ENCODE measurements around the gene RRP8.
A peak's percentile ranks its signal among the peaks of the same experiment; 100 is the strongest.

RRP8 gene

DNA sequence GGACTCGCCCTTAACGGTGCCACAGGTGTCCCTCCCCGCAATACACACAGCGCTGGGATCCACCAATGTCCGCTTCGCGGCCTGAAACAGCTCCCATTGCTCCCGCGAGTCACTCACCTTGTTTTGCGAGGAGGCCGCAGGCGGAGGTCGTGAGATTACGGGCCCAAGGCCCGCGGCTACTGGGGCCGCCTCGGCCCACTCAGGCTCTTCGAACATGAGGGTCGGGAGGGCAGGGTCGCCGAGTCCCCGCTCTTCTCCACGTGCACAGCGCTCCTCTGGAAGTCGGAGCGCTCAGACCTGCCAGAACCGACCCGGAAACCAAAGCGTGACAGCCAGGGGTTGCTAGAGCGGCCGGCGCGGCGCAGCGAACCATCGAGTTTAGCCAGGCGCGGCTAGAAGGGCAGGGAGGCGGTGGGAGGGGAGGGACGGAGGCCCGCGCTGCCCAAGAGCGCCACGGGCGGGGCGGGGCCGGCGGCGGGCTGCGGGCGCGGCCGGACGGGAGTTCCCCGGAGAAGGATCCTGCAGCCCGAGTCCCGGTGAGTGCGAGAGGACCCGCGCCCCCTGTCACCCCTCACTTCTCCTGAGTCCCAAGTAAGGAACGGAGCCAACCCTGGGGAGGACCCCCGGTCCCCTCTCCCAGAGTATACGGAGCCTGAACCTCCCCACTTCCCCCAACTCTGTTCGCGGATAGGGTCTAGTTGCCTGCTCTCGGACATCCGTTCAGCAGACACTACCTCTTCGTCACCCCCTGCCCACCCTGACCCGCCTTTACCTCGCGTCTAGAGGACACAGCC lies at the start of gene RRP8, which contains the start of gene ILK:
Gene RRP8, minus strand, starts transcription at position 330 of the 794 bp plus-strand sequence. Its CDS starts 114 bp downstream, at position 216.
Gene ILK, plus strand, starts transcription at position 488 of the 794 bp plus-strand sequence. CDS start 498 bp downstream, outside the sequence.
- peak; percentile 94 for DNase-seq (ENCODE audit: low spot score)

DNA sequence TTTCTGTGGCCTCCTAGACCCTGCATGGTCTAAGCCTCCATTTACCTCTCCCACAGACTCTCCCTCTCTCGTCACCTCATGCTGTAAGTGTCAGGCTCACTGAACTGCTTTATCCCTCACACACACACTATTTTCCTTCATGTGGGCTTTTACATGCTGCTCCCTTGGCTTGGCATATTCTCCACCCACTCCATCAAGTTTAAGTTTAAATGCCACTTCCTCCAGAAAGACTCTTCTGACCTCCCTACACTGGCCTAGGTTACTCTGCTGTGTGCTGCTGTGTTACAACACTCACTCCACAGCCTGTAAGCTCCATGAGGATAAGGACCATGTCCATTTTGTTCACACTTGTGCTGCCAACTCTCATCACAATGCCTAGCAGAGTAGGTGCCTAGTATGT lies 49.7 kb upstream of the RRP8 start:
- no peak for DNase-seq (ENCODE audit: low spot score)

DNA sequence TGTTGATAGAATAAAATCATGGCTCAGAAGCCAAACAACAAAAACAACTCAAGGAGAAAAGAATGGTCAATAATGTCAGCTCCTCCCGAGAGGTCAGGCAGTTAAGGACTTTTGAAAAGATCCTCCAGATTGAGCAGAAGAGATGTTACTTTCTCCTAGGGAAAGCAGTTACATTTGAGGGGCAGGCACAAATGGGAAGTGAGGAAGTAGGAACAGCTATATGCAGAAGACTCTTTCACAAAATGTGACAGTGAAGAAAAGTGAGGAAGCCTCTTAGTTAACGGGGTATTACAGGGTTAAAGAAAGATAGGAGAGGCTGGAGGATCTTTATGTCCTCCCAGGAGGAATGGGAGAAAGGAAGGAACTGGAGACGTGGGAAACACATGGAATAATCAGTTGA lies 48.8 kb upstream of the RRP8 start:
- no peak for DNase-seq (ENCODE audit: low spot score)

DNA sequence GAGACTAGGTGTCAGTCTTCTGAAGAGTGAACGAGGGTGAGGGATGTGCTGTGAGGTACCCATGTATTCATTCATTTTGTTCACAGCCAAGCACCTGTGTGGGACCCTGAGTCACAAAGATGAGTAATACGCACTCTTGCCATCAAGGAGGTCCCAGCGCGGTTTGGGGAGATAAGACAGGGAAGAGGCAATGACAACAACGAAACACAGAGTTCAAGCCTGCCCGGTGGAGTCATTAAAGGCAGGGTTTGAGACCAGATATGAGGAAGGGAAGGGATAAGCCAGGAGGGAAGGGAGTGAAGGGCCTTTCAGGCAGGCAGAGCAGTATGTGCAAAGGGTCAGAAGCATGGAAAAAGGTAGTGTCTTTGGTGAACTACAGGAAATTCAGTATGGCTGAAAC lies 47.6 kb upstream of the RRP8 start:
- peak; percentile 40 for DNase-seq (ENCODE audit: low spot score)

- no peak for DNase-seq (ENCODE audit: low spot score)
Measured at GRCh38 chr11:6650104-6650503, 46.7 kb upstream of the RRP8 start.

DNA sequence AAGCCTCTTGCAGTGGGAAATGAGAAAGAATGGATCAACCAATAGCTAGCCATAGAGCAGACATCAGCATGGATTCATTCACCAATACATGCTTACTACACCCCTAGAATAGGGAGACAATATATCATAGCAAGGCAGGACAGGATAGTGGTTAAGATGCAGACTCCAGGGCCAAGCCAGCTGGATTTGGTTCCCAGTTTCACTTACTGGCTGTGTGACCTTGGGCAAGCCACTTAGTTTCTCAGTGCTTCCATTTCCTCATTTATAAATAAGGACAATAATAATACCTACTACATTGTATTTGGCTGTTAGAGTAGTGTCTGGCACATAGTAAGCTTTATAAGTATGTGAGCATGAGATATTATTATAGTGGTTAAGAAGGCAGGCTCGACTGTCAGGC lies 45.1 kb upstream of the RRP8 start:
- no peak for DNase-seq (ENCODE audit: low spot score)

DNA sequence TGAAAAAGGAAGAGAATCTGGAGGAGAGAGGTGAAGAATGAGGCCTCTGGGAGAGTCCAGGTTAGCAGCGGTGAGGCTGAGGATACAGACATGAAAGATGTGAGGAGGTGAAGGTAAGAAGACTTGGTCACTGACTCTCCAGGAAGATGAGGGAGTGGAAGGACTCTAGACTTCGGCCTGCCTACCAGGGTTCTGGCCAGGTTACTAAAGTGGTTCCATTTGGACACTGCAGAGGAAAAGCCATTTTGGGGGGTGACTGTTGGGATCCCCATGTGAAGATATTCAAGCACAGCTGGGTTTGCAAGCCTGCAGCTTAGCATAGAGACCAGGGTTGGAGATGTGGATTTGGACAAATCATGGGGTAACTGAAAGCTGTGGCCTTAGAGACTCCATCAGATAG lies 44.4 kb upstream of the RRP8 start:
- DNase-seq (ENCODE audit: low spot score), result no peak

GRCh38 chr11:6646918-6647679 lies 43.7 kb upstream of the RRP8 start:
- peak; percentile 29 for DNase-seq (ENCODE audit: low spot score)

- DNase-seq (ENCODE audit: low spot score), result no peak
Measured at GRCh38 chr11:6646576-6646917, 43.1 kb upstream of the RRP8 start.

DNA sequence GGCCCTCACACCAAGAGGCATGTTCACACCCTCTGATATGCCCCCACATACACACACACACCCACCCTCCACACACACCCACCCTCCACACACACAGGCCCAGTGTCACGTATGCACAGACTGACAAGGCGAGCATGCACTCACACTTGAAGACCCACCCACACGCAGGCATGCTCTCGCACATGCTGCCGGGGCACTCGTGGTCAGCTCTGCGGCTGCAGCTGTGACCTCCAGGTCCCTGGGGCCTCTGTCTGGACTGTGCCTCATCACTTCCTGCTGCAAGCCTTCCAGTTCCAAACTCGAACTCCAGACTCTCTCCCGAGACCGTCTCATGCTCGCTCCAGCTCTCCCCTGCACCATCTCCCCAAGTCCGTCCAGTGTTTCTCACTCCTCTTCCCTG lies 42.7 kb upstream of the RRP8 start:
- no peak for DNase-seq (ENCODE audit: low spot score)

DNA sequence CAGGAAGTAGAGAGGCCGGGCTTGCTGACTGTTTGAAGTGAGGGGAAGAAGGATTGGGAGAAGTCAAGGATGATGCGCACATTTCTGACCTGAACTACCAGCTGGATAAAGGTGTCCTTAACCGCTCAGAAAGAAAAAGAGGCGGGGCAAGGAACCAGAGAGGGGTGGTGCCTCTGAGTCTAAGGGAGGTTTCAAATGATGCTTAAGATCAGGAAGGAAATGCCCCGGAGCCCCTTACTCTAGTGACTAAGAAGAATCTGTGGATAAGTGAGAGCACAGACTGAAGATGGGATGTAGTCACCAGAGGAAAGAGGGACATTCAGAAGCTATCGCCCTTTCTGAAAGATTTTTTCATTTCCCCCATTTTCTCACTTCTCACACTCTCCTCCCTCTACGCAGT lies 39.5 kb upstream of the RRP8 start:
- DNase-seq (ENCODE audit: low spot score), result no peak

DNA sequence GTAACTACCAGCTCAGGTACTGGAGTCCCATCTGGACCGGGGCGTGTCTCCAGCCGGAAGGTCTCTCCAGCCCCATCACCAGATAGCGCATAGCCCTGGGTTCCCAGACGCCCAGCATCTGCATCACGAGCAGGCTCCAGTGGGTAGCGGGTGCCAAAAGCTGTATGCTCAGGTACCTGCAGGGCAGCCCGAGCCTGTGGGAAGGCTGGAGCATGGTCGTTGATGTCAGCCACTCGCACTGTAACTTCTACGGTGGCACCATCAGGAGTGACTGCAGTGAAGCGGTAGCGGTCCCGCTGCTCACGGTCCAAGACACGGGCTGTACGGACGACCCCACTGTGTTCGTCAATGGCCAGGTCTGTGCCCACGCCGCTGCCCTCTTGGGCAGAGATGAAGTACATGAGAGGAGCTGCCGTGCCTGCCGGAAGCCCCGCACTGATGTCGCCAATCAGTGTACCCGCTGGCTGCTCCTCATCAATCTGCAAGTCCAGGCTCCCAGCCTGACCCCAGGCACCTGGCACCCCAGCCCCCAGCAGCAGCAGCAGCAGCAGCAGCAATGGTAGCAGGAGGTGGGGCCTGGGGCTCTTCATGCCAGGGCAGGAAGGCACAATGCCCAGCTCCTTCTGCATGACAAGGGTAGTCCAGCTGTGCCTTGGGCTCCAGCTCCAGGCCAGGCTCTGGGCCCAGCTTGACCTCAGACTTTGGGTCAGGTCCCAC lies 37.7 kb upstream of the RRP8 start:
- no peak for DNase-seq (ENCODE audit: low spot score)

DNA sequence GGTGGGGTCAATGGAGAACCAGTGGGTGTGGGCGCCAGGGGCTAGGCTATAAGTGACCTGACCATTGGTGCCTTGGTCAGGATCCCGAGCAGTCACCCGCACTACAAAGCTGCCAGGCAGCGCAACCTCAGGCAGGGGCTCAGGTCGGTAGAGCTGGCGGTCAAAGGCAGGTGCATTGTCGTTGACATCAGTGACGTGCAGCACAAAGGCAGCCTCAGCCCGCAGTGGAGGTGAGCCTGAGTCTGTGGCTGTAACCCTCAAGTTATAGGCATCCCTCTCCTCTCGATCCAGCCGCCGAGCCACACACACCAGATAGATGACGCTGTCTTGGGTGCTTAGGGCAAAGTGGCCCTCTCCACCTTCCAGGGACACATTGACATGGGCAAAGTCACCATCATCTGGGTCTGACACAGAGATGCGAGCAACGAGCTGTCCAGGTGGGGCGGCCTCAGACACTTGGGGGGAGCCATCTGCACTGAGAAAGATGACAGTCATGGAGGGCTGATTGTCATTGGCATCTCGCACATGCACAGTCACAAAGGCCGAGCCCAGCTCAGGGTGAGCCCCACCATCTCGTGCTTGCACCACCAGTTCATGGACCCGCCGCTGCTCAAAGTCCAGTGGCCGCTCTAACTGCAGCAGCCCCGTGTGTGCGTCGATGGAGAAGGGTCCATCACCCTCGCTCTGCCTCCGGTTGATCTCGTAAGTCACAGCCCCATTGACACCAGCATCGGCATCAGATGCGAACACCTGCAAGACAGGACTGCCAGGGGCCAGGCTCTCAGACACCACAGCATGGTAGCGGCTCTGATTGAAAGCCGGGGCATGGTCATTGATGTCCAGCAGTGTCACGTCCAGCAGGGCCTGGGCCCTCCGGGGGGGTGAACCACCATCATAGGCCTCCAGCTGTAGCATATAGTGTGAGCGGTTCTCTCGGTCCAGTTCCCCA lies 36.9 kb upstream of the RRP8 start:
- DNase-seq (ENCODE audit: low spot score), result no peak

DNA sequence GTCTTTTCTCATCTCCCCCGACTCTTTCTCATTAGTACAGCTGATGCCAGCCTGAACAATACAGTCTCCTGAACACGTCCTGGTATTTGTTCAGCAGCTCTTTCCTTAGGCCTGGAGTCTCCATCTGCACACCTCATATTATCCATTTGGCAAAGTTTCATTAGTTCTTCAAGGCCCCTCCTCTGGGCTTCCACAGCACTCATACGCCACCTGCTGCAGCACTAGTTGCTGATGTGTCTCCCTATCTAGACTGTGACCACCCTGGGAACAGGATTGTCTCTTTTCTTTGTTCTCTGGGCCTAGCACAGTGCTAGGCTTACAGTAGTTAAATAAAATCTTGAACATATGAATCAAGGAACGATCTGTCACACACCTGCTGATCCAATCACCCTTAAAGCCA lies 35.0 kb upstream of the RRP8 start:
- DNase-seq (ENCODE audit: low spot score), result no peak

- no peak for DNase-seq (ENCODE audit: low spot score)
Measured at GRCh38 chr11:6637871-6638270, 34.5 kb upstream of the RRP8 start.

DNA sequence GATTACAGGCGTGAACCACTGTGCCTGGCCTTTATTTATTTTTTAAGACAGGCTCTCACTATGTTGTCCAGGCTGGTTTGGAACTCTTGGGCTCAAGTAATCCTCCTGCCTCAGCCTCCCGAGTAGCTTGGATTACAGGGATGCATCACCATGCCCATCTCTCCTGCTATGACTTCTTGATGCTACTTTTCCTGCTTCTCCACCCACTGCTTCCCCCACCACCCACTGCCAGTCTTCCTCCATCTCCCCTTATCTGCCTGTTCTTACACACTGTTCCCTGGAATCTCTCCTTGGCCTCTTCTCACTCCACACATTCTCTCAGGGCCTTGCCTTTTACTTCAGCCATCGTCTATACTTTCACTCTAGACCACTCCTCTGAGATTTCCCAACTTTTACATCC lies 33.1 kb upstream of the RRP8 start:
- DNase-seq (ENCODE audit: low spot score), result no peak

- no peak for DNase-seq (ENCODE audit: low spot score)
Measured at GRCh38 chr11:6635082-6635932, 31.9 kb upstream of the RRP8 start.

- no peak for DNase-seq (ENCODE audit: low spot score)
Measured at GRCh38 chr11:6634534-6634933, 31.1 kb upstream of the RRP8 start.

- no peak for DNase-seq (ENCODE audit: low spot score)
Measured at GRCh38 chr11:6633422-6634408, 30.3 kb upstream of the RRP8 start.

All from CD4-positive, alpha-beta T cell treated with Interleukin-2 at 100 ng/mL for 4 hours (primary cell).